ENCODE results near the gene LRRC10B. TPM values are rescaled to one million over a fixed set of nuclear protein-coding genes. Genes with fewer than 3 reads are reported as not detected.

Gene LRRC10B
- total RNA-seq, 2 donors from 2014 or later: not detected

DNA sequence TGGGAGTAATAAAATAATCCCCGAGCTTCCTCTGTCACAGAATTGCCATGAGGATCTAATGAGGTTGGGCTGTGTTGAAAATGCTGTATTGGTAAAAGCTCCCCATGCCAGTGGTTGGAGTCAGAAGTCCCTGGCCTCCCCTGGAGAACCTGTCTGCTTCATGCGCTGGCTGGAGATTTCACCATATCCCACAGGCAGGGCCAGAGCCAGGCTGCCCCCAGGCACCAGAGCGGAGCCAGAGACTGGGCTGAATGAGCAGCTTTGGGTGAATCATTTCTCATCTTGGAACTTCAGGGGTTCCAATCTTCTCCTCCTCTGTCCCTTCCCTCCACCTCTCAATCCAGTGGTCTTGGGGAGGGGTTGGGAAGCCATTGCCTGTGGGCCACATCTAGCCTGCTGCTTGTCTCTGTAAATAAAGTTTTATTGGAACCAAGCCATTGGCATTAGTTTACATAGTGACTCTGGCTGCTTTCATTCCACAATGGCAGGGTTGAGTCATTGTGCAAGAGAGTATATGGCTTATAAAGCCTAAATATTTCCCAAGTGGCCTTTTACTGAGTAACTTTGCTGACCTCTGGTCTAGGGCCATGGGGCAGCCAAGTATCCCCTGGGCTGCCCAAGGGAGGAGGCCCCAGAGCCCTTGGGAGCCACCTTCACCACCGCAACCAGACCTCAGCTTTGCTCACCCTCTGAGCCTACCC lies 35.2 kb downstream of the LRRC10B start:
- peaks cover 2% of the 10 kb centered on the region for H3K36me3 Mint-ChIP-seq (ENCODE audit: low read depth)
- peaks cover 56% of the 10 kb centered on the region for H3K27me3 Mint-ChIP-seq
- no peak overlapping the region for H3K27ac Mint-ChIP-seq
- H3K4me1 Mint-ChIP-seq: peaks cover 6% of the 10 kb centered on the region
- H3K9me3 ChIP-seq (ENCODE audit: control insufficient read depth, low read length, poor library complexity, severe bottlenecking): no peaks in the 10 kb centered on the region
- DNase-seq (no peak), ATAC-seq (no peak)
- H3K4me3 Mint-ChIP-seq: no peak overlapping the region

- ATAC-seq: no peak
- H3K36me3 Mint-ChIP-seq (ENCODE audit: low read depth): peaks cover 2% of the 10 kb centered on the region
- peaks cover 49% of the 10 kb centered on the region for H3K27me3 Mint-ChIP-seq
- peaks cover 6% of the 10 kb centered on the region for H3K4me1 Mint-ChIP-seq
- H3K9me3 ChIP-seq (ENCODE audit: control insufficient read depth, low read length, poor library complexity, severe bottlenecking): no peaks in the 10 kb centered on the region
- no peak overlapping the region for H3K4me3 Mint-ChIP-seq
- no peak for DNase-seq
- no peak overlapping the region for H3K27ac Mint-ChIP-seq
These were observed 35.9 kb downstream of the LRRC10B start for GRCh38 chr11:61544466-61544865.

GRCh38 chr11:61545341-61545740 lies 36.8 kb downstream of the LRRC10B start:
- no peak overlapping the region for H3K27ac Mint-ChIP-seq
- peaks cover 42% of the 10 kb centered on the region for H3K27me3 Mint-ChIP-seq
- DNase-seq: no peak
- H3K4me1 Mint-ChIP-seq: peaks cover 6% of the 10 kb centered on the region
- no peak for ATAC-seq
- H3K9me3 ChIP-seq (ENCODE audit: control insufficient read depth, low read length, poor library complexity, severe bottlenecking): no peaks in the 10 kb centered on the region
- no peak overlapping the region for H3K4me3 Mint-ChIP-seq
- peaks cover 2% of the 10 kb centered on the region for H3K36me3 Mint-ChIP-seq (ENCODE audit: low read depth)

GRCh38 chr11:61545921-61546320 lies 37.4 kb downstream of the LRRC10B start:
- DNase-seq (no peak), ATAC-seq (no peak)
- Mint-ChIP-seq H3K27ac (no peak overlapping the region), H3K36me3 (ENCODE audit: low read depth) (peaks cover 2% of the 10 kb centered on the region), H3K4me1 (peaks cover 6% of the 10 kb centered on the region), H3K27me3 (peaks cover 40% of the 10 kb centered on the region), H3K4me3 (no peak overlapping the region)
- H3K9me3 ChIP-seq (ENCODE audit: control insufficient read depth, low read length, poor library complexity, severe bottlenecking): no peaks in the 10 kb centered on the region

DNA sequence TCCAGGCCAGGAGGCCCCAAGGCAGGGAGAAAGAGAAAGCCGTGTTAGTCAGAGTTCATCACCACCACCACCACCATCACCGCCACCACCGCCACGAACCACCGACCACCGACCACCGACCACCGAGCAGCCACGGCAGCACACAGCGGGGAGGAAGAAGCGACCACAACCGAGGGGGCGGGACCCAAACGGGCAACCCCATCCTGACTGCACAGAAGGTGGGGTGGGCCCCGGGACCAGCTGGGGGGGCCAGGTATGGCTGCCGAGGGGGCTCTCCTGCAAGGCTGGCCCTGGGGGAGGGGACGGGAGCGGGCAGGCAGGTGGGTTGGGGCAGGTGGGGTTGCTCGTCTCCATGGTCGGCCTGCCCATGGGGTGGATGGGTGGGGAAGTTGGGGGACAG lies 38.1 kb downstream of the LRRC10B start:
- DNase-seq (no peak), ATAC-seq (no peak)
- Mint-ChIP-seq H3K27me3 (peaks cover 40% of the 10 kb centered on the region), H3K4me3 (no peak overlapping the region), H3K36me3 (ENCODE audit: low read depth) (no peaks in the 10 kb centered on the region), H3K4me1 (peaks cover 7% of the 10 kb centered on the region), H3K27ac (no peak overlapping the region)
- no peaks in the 10 kb centered on the region for H3K9me3 ChIP-seq (ENCODE audit: control insufficient read depth, low read length, poor library complexity, severe bottlenecking)

DNA sequence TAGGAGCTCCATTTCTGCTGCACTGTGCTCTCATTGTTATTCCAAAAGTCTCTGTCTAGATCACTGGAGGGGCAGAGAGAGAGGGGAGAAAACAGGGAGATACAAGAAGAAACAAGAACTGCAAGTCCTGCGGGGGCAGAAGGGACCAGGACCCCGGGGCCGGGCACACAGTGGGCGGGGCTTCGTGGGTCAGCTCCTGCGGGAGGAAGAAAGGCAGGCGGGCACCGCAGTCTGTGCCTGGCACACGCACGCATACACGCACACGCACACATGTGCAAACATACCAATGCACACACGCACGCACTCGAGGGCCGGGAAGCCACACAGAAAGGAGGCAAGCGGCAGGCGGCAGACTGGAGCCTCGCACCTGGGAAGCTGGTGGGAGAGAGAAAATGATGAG lies 38.7 kb downstream of the LRRC10B start:
- H3K9me3 ChIP-seq (ENCODE audit: control insufficient read depth, low read length, poor library complexity, severe bottlenecking): no peaks in the 10 kb centered on the region
- Mint-ChIP-seq H3K27me3 (peaks cover 37% of the 10 kb centered on the region), H3K27ac (no peak overlapping the region), H3K36me3 (ENCODE audit: low read depth) (no peaks in the 10 kb centered on the region), H3K4me1 (peaks cover 6% of the 10 kb centered on the region), H3K4me3 (no peak overlapping the region)
- DNase-seq: no peak
- no peak for ATAC-seq

- Mint-ChIP-seq H3K4me1 (peaks cover 10% of the 10 kb centered on the region), H3K4me3 (no peak overlapping the region), H3K27ac (no peak overlapping the region), H3K36me3 (ENCODE audit: low read depth) (peaks cover 2% of the 10 kb centered on the region), H3K27me3 (peaks cover 47% of the 10 kb centered on the region)
- ATAC-seq (no peak), DNase-seq (no peak)
- no peaks in the 10 kb centered on the region for H3K9me3 ChIP-seq (ENCODE audit: control insufficient read depth, low read length, poor library complexity, severe bottlenecking)
These were observed 40.6 kb downstream of the LRRC10B start for GRCh38 chr11:61549177-61549576.

- no peak for DNase-seq
- Mint-ChIP-seq H3K4me1 (peaks cover 13% of the 10 kb centered on the region), H3K36me3 (ENCODE audit: low read depth) (peaks cover 6% of the 10 kb centered on the region), H3K27me3 (peaks cover 51% of the 10 kb centered on the region), H3K4me3 (no peak overlapping the region), H3K27ac (no peak overlapping the region)
- H3K9me3 ChIP-seq (ENCODE audit: control insufficient read depth, low read length, poor library complexity, severe bottlenecking): no peaks in the 10 kb centered on the region
- no peak for ATAC-seq
These were observed 41.4 kb downstream of the LRRC10B start for GRCh38 chr11:61549662-61550568.

- peaks cover 48% of the 10 kb centered on the region for H3K27me3 Mint-ChIP-seq
- no peak for DNase-seq
- H3K4me3 Mint-ChIP-seq: no peak overlapping the region
These were observed 42.2 kb downstream of the LRRC10B start for GRCh38 chr11:61550665-61551227.

DNA sequence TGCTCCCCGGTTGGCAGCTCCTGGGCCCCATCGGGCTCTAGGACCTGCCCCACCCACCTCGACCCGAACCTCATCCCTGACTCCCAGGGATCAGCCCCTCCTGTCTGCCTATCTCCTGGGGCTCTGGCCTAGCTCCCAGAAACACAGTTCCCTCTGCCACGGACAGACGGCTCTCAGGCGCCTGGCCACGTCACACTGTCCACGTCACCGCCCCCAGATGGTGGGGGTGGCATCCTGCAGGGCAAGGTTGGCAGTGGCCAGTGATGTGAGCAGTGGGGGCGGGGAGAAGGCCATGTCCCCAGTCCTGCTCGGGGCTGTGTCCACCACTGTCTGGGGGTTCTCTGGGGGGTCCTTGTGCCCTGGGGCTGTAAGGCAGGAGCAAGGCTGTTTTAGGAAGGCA lies 43.1 kb downstream of the LRRC10B start:
- Mint-ChIP-seq H3K4me1 (peaks cover 13% of the 10 kb centered on the region), H3K36me3 (ENCODE audit: low read depth) (peaks cover 8% of the 10 kb centered on the region), H3K27ac (no peak overlapping the region), H3K4me3 (no peak overlapping the region), H3K27me3 (peaks cover 57% of the 10 kb centered on the region)
- DNase-seq (no peak), ATAC-seq (no peak)
- H3K9me3 ChIP-seq (ENCODE audit: control insufficient read depth, low read length, poor library complexity, severe bottlenecking): no peaks in the 10 kb centered on the region

More at GRCh38 chr11:61550665-61551227, 42.2 kb downstream of the LRRC10B start:
- peaks cover 13% of the 10 kb centered on the region for H3K4me1 Mint-ChIP-seq
- no peak overlapping the region for H3K27ac Mint-ChIP-seq
- peaks cover 6% of the 10 kb centered on the region for H3K36me3 Mint-ChIP-seq (ENCODE audit: low read depth)
- H3K9me3 ChIP-seq (ENCODE audit: control insufficient read depth, low read length, poor library complexity, severe bottlenecking): no peaks in the 10 kb centered on the region
- ATAC-seq: no peak

- no peaks in the 10 kb centered on the region for H3K9me3 ChIP-seq (ENCODE audit: control insufficient read depth, low read length, poor library complexity, severe bottlenecking)
- H3K4me1 Mint-ChIP-seq: peaks cover 13% of the 10 kb centered on the region
- H3K4me3 Mint-ChIP-seq: no peak overlapping the region
- H3K27me3 Mint-ChIP-seq: peaks cover 62% of the 10 kb centered on the region
- ATAC-seq (no peak), DNase-seq (no peak)
- peak overlapping the region; percentile 6 for H3K27ac Mint-ChIP-seq
- peaks cover 8% of the 10 kb centered on the region for H3K36me3 Mint-ChIP-seq (ENCODE audit: low read depth)
These were observed 43.6 kb downstream of the LRRC10B start for GRCh38 chr11:61552108-61552635.

- DNase-seq (no peak), ATAC-seq (no peak)
- peaks cover 63% of the 10 kb centered on the region for H3K27me3 Mint-ChIP-seq
- H3K9me3 ChIP-seq (ENCODE audit: control insufficient read depth, low read length, poor library complexity, severe bottlenecking): no peaks in the 10 kb centered on the region
- H3K27ac Mint-ChIP-seq: no peak overlapping the region
- no peak overlapping the region for H3K4me3 Mint-ChIP-seq
- peaks cover 8% of the 10 kb centered on the region for H3K36me3 Mint-ChIP-seq (ENCODE audit: low read depth)
- H3K4me1 Mint-ChIP-seq: peaks cover 13% of the 10 kb centered on the region
These were observed 45.0 kb downstream of the LRRC10B start for GRCh38 chr11:61553373-61554171.

All from T-helper 17 cell (primary cell).